SU-DHL-6 (cell line): Measurements from ENCODE around the gene LIPH.

ENCODE experiments used
- H2AFZ ChIP-seq: fragments of 200-600 bp; sonication (generic); 2 replicates; pipeline ENCODE4 v1.6.1; 2014; ENCODE audit warnings: low read depth, mild to moderate bottlenecking, moderate library complexity, mixed read lengths, antibody characterized with exemption, low read length; ENCODE audit not compliant: severe bottlenecking
- H3F3A ChIP-seq: fragments of 200-600 bp; shearing (Covaris generic); 2 replicates; pipeline ENCODE4 v1.6.0; 2016; ENCODE audit warnings: antibody characterized with exemption, mild to moderate bottlenecking; ENCODE audit not compliant: insufficient read depth
- H3K27ac ChIP-seq: fragments of 200-600 bp; sonication (generic); 2 replicates; pipeline ENCODE4 v1.5.1; 2016; ENCODE audit warnings: low read depth, mild to moderate bottlenecking, low read length, moderate library complexity, mixed read lengths
- H3K27me3 ChIP-seq: fragments of 200-600 bp; sonication (generic), shearing (Covaris generic); 2 replicates; pipeline ENCODE4 v1.6.0; 2014; ENCODE audit warnings: mild to moderate bottlenecking, low read length
- H3K36me3 ChIP-seq: fragments of 200-600 bp; sonication (generic); 2 replicates; pipeline ENCODE4 v1.6.1; 2014; ENCODE audit warnings: mild to moderate bottlenecking, low read length, mixed read lengths
- H3K4me2 ChIP-seq: fragments of 300-600, 200-600 bp; shearing (Covaris generic), sonication (generic); 2 replicates; pipeline ENCODE4 v1.6.0; 2014; ENCODE audit warnings: low read length, low read depth, mild to moderate bottlenecking; ENCODE audit not compliant: poor library complexity, severe bottlenecking
- H3K4me3 ChIP-seq: fragments of 200-600 bp; sonication (generic); 2 replicates; pipeline ENCODE4 v1.5.1; 2014; ENCODE audit warnings: antibody characterized with exemption, low read length, mild to moderate bottlenecking, mixed read lengths; ENCODE audit not compliant: insufficient read depth, poor library complexity, severe bottlenecking
- H3K79me2 ChIP-seq: fragments of 200-600 bp; sonication (generic); 2 replicates; pipeline ENCODE4 v1.6.1; 2014; ENCODE audit warnings: mild to moderate bottlenecking, low read length, moderate library complexity; ENCODE audit not compliant: insufficient read depth
- H3K9ac ChIP-seq: fragments of 200-600 bp; sonication (generic); 2 replicates; pipeline ENCODE4 v1.7.0; 2014; ENCODE audit warnings: mild to moderate bottlenecking, low read length
- H3K9me2 ChIP-seq: fragments of 200-600 bp; sonication (generic); replicated peaks from 2 replicates; pipeline ENCODE4 v1.6.1; 2014; ENCODE audit warnings: low read length; ENCODE audit not compliant: insufficient read depth
- H3K9me3 ChIP-seq: fragments of 200-600 bp; sonication (generic); 2 replicates; pipeline ENCODE4 v1.6.1; 2014; ENCODE audit warnings: low read length, mixed read lengths; ENCODE audit not compliant: insufficient read depth
- H4K20me1 ChIP-seq: fragments of 200-600 bp; sonication (generic); 2 replicates; pipeline ENCODE4 v1.6.1; 2014; ENCODE audit warnings: low read depth, mild to moderate bottlenecking, antibody characterized with exemption, low read length, moderate library complexity, mixed read lengths
- EZH2phosphoT487 ChIP-seq: fragments of 200-600 bp; sonication (generic), shearing (Covaris generic); conservative IDR thresholded peaks from 2 replicates; pipeline ENCODE4 v1.6.1; 2018; ENCODE audit warnings: mild to moderate bottlenecking, antibody characterized with exemption, low read length, moderate library complexity, mixed read lengths
- TF ChIP-seq, protein P1 (sequence below): fragments of 200-600 bp; sonication (generic); IDR thresholded peaks from one replicate; pipeline ENCODE4 v1.5.1; 2017; ENCODE audit warnings: antibody characterized with exemption, mild to moderate bottlenecking, low read length, moderate library complexity; ENCODE audit not compliant: insufficient read depth, poor library complexity, severe bottlenecking

The LIPH gene

DNA sequence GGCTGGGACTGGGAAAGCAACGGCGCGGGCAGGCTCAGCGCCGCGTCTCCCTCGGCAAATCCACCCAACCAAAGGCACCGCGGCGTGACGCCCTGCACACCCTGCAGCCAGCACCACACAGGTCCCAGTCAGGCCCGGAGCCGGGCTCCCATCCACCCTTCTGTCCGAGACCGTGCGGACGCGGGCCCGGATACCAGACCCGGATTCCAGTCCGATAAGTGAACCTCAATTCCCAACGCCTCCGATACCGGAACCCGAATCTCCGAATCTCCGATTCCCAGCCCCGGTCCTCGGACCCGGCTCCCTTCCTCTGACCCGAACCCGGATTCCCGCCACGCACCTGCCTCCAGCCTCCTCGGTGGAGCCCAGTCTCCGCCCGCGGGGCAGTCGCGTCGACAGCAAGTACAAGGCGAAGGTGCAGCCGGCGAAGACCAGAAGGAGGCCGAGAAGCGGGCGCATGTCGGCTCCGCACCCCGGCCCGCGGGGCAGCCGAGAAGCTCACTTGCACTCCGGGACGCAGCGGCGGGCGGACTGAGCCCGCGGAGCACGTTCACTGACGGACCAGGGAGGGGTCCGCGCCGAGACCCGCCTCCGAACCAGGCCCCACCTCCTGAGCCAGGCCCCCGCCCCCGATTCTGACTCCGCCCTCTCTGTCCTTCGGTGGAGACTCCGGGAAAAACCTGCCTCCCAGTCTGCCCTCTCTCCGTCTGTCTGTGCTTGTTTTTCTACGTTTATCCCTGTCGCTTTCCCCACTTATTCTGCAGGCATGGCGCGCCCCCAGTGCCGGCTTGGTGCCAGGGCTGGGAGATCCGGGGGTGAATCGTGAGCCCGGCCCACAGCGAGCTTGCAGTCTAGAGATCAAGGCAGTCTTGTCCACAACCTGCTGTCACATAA is 53.6 kb downstream of the LIPH start, which contains the start of gene TMEM41A:
Gene TMEM41A, minus strand, starts transcription at position 533 of the 894 bp plus-strand sequence. Its CDS starts 74 bp downstream, at position 459.
- Histone ChIP-seq H3K4me2 (peak within 1 kb of the TSS; percentile 84), H3K27me3 (no peaks in the 10 kb centered on the region), H3K9ac (peak within 1 kb of the TSS; percentile 93), H3K9me2 (no peaks in the 10 kb centered on the region), H3F3A (peaks cover 3% of the 10 kb centered on the region; the same call in 1 of the 2 replicates), H4K20me1 (no peaks in the 10 kb centered on the region), H3K4me3 (peak within 1 kb of the TSS; percentile 95), H2AFZ (peak within 1 kb of the TSS; percentile 96), H3K27ac (peak within 1 kb of the TSS; percentile 61), H3K9me3 (no peaks in the 10 kb centered on the region), H3K79me2 (peaks cover 15% of the 10 kb centered on the region), H3K36me3 (no peaks in the 10 kb centered on the region)
- TF ChIP-seq EZH2phosphoT487: no peak
- TF ChIP-seq, protein P1, sequence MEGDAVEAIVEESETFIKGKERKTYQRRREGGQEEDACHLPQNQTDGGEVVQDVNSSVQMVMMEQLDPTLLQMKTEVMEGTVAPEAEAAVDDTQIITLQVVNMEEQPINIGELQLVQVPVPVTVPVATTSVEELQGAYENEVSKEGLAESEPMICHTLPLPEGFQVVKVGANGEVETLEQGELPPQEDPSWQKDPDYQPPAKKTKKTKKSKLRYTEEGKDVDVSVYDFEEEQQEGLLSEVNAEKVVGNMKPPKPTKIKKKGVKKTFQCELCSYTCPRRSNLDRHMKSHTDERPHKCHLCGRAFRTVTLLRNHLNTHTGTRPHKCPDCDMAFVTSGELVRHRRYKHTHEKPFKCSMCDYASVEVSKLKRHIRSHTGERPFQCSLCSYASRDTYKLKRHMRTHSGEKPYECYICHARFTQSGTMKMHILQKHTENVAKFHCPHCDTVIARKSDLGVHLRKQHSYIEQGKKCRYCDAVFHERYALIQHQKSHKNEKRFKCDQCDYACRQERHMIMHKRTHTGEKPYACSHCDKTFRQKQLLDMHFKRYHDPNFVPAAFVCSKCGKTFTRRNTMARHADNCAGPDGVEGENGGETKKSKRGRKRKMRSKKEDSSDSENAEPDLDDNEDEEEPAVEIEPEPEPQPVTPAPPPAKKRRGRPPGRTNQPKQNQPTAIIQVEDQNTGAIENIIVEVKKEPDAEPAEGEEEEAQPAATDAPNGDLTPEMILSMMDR: no peak

DNA sequence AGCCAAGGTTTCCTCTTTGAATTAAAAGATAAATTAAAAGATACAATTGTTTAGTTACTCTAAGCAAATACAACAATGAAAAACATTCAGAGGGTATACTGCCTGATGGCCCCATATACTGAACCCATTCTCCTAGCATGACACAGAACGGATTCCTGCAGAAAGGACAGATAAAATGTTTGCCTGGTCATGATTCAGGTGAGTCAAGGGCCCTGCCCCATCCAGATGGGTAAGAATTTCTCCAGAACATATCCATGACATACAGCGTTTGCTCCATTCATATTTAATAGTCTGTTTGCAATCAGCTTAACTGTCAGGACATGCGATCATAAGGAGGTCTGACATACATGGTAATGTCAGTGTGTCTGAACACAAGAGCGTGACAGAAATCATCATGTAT is 62.1 kb downstream of the LIPH start:
- Histone ChIP-seq H3K9ac (no peak overlapping the region), H3K27me3 (no peaks in the 10 kb centered on the region), H3K27ac (no peak overlapping the region), H3K9me2 (no peaks in the 10 kb centered on the region), H3K36me3 (no peaks in the 10 kb centered on the region), H2AFZ (no peak overlapping the region), H3K79me2 (no peaks in the 10 kb centered on the region), H4K20me1 (no peaks in the 10 kb centered on the region), H3K4me3 (no peak overlapping the region), H3K4me2 (no peak overlapping the region), H3K9me3 (no peaks in the 10 kb centered on the region), H3F3A (no peaks in the 10 kb centered on the region)
- TF ChIP-seq, protein P1: no peak
- no peak for TF ChIP-seq EZH2phosphoT487

DNA sequence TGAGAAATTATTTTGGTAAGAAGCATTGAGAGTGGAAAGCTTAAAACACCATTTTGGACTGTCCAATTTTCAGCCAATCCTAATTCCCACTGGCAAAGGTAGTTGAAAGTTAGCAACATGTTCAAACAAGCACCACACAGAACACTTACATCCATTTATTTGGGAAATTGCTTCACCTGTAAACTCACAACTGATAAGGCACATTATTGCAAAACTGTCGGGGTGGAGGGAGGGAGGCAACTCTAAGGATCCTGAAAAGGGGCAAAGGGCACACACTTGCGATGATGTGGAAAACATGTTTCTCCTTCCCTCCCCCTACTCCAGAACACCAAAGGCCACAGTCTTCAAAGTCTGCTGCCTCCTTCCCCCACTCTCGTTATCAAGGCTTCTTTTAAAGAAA is 62.9 kb downstream of the LIPH start:
- no peaks in the 10 kb centered on the region for H3F3A ChIP-seq
- TF ChIP-seq, protein P1: no peak
- TF ChIP-seq EZH2phosphoT487: no peak
- H3K4me3 ChIP-seq: no peak overlapping the region
- no peaks in the 10 kb centered on the region for H3K27me3 ChIP-seq
- no peak overlapping the region for H3K27ac ChIP-seq
- no peaks in the 10 kb centered on the region for H3K36me3 ChIP-seq
- no peak overlapping the region for H2AFZ ChIP-seq
- H4K20me1 ChIP-seq: no peaks in the 10 kb centered on the region
- H3K9ac ChIP-seq: no peak overlapping the region
- H3K9me3 ChIP-seq: no peaks in the 10 kb centered on the region
- no peak overlapping the region for H3K4me2 ChIP-seq
- H3K9me2 ChIP-seq: no peaks in the 10 kb centered on the region
- H3K79me2 ChIP-seq: no peaks in the 10 kb centered on the region
